Measurements from ENCODE around the gene DCTN1.
"Not testable (repeated sequence)": the region's sequence is repeated elsewhere in the genome, so short reads cannot be mapped to it uniquely, and the experiment has no call there.

DCTN1 gene

GRCh38 chr2:74368499-74368898 lies 11.6 kb downstream of the DCTN1 start:
- no peak for DNase-seq

DNA sequence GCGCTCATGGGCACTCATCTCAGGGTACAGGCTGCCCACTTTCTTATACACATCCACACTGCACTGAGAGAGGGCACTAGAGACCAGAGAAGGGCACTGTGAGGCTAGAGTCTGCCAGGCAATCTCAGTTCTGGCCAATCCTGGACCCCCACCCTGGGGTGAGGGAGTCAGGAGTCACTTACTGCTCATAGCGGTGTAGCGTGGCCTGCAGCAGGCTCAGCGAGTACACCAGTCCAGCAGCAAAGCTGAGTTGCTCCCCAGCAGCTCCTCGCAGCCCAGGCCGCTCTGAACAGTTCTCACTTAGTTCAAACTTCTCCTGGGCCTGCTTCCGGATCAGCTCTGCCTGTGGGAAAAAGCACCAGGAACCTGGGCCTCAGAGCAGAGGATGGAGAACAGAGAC lies 12.3 kb downstream of the DCTN1 start:
- DNase-seq, result no peak

GRCh38 chr2:74366036-74366435 lies 14.1 kb downstream of the DCTN1 start:
- DNase-seq, result no peak

- DNase-seq, result no peak
Observed at GRCh38 chr2:74364533-74365505, 15.3 kb downstream of the DCTN1 start.

DNA sequence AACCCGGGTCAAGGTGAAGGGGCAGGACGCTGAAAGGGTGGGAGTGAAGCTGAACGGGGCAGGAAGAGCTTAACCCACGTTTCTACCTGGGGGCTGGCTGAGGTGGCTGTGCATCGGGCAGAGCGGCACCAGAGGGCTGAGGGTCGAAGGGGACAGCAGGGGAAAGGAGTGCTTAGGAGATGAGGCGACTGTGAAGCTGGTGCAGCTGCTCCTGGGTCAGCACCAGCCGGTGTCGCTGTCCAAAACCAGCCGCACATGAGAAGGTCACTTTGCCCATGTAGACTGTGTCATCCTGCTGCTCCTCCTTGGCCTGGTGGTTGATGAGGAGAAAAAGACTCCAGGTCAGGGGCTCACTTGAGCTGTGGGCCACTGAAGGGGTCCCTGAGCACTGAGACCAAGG lies 18.8 kb downstream of the DCTN1 start:
- DNase-seq, result no peak

DNA sequence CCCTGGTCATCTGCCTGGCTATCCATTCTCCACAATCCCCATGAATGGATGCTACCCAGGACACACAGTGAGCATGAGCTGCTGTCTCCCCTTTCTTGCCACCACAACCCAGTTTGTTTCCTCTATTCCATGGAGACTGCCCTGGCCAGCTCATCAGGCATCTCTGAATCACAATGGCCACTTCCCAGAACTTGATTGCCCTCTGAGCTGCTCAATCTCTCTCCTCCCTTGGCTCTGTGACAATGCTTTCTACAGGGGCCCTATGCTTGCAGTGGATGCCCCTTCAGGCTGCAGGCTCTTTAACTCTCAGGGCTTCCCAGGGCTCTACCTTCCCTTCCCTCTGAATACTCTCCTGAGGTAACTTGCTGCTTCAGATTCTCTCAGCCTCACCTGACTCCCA lies 22.5 kb downstream of the DCTN1 start:
- no peak for DNase-seq

DNA sequence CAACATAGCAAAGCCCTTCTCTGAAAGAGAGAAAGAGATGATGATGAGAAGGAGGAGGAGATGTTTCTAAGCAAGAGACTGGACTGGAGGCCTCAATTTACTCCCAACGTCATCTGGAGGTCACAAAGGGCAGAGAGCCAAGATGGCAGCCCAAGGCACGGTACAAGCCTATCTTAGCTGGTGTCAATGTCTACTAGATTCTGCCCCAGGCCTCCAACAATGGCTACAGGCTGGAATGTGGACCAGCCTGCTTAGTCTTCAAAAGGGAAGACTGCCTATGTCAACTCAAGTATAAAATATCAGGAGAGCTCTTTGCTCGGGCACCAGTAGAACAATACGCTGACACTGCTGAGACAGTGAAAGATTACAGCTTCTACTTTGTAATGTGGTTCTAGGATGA lies 30.2 kb downstream of the DCTN1 start:
- no peak for DNase-seq

DNA sequence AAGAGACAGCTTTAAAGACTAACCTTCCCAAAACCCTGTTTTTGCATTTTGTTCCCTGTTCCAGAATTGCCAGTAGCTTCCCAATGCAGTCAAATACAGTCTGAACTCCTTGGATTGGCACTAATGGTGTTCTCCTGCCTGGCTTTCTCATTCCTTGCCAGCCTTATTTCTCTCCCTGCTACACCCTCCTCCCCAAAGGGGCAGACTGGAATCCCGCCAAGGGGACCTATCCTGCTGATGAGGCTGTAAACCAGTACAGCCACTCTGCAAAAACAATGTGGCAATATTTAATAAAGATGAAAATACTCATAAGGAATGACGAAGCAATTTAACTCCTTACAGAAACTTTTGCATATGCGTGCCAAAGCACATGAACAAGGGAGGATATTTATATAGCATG lies 32.4 kb downstream of the DCTN1 start:
- DNase-seq, result no peak

DNA sequence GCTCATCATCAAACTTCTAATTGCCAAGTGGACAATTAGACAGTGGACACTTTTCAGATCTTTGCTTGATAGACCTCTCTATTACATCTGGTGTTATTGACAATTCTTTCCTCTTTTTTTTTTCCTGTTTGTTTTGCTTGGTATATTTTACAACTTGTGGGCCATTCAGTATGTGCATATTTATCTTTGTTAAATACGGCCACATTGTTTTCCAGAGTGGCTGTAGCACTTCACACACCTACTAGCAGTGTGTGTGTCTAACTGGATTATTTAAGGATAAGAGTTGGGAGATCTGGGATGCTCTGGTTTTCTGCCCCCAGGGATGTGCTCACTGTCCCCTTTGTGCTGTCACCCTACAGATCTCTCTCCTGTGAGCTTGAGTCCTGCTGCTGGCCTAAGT lies 32.8 kb downstream of the DCTN1 start:
- no peak for DNase-seq

DNA sequence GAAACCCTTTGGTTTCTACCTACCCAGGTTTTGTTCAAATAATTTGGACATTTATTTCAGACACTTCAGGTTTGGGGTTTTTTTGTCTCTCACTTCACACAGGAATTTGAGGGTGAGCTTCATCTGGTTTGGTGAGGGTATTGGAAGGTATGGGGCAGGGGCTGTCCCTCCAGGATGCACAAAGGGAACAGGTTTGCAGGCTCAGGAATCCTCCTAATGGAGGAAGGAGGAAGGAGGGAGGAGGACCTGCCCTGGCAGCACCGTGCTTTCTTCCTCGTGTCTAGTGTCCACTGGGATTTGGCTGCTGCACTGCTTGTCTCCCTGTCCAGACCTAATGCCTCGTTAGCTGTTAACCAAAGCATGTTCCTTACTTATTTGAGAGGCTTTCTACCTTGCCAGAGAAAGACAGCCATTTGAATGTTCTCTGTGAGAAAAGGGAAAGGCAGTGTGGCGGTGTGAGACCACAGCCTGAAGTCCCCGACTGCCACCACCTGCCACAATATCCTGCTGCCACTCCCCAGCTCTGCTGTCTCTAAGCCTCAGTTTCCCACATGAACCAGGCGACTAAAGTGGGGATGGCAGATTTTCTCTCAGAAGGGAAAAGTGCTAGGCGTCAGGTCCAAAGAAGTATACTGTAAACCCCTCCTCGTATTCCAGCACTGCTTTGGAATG lies 34.7 kb downstream of the DCTN1 start:
- no peak for DNase-seq

DNA sequence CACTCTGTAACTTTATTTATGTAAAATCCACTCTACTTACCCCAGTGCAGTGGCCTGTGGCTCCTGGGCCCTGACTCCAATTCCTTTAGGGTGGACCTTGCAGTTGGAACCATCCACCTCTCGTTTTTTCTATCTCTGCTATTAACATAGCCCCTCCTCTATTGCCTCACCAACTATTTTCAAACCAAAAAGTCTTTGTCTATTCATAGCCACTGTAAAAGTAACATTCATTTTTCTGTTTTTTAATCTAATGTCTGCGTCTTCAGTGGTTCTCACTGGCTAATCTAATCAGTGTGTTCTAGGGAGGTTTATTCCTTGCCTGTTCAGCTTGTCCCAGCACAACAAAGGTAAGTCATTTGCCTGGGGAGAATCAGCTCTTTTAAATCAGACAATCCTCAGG lies 36.8 kb downstream of the DCTN1 start, which contains the start of gene SLC4A5:
Gene SLC4A5 (minus strand): TSS at position 101 of the 400 bp plus-strand sequence. CDS start 28,393 bp downstream, outside the sequence.
- no peak for DNase-seq

DNA sequence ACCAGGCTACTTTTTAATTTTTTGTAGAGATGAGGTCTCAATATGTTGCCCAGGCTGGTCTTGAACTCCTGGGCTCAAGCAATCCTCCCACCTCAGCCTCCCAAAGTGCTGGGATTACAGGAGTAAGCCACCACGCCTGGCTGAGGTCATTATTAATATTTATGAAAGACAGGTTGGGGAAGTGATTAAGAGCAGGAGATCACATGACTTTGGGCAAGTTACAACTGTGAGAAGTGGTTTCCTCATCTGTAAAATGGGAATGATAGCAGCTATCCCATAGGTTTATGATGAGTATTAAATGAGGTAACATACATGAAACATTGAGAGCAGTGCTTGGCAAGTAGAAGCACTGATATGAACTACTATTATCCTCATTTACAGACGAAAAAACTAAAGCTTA lies 43.9 kb downstream of the DCTN1 start:
- not testable (repeated sequence) for DNase-seq

DNA sequence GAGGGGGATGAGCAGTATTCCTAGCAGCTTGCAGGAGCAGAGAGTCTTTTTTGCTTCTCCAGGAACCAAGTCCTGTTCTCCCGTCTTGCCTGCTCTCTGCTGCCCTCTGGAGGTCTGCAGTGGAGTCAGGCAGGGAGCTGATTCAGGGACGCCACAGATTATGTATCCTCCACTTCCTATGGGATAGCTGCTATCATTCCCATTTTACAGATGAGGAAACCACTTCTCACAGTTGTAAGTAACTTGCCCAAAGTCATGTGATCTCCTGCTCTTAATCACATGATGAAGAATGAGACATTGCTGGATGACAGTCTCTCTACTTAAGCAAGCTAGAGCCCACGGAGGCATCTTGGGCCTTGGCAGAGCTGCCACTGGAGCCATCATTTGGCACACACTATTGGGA lies 45.2 kb downstream of the DCTN1 start:
- DNase-seq, result peak; percentile 74

GRCh38 chr2:74333896-74334586 lies 46.1 kb downstream of the DCTN1 start:
- no peak for DNase-seq

- DNase-seq, result peak; percentile 29
Observed at GRCh38 chr2:74333175-74333574, 46.9 kb downstream of the DCTN1 start.

DNA sequence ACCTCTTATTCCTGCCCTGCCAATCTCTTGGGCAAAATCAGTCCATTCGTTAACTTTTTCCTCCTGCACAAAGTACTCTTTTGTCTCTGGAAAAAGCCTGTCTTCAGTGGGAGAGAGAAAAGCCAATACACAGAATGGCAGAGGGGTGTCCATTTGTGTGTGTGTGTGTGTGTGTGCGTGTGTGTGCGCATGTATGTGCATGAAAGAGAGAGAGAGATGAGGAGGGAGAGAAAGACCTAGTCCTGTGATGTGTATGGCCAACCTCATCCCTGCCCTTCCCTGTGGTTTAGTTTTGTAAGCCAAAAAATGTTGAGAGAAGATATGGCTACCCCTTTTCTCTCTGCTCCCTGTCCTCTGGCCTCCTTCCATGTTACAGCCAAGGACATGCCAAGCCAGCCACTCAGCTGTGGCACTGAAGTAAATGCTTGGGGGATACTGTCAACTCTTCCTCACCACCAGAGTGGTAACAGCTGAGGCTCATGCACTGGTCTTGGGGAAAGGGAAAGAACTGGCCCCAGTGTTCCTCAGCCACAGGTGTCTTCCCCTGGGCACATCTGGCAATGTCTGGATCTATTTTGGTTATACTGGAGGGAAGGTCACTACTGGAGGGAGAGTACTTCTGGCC lies 47.4 kb downstream of the DCTN1 start:
- no peak for DNase-seq

DNA sequence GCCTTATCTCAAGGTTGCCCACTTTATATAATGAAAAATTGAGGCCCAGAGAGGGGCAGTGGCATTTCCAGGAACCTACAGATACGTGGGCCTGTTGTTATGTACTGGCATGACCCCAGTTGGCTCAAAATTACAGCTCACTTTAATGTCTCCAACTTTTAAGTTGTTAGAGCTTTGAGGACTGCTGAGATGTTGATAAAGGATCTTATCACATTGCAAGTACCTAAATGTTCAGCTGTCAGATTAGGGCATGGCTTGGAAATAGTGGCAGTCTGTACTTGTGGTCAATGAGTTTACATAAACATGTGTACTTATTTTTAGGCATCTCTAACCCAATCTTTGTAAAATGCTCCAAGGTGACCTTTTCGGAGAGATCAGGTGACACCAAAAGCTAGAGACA lies 51.5 kb downstream of the DCTN1 start:
- DNase-seq, result no peak

- no peak for DNase-seq
Observed at GRCh38 chr2:74328074-74328473, 52.0 kb downstream of the DCTN1 start.

DNA sequence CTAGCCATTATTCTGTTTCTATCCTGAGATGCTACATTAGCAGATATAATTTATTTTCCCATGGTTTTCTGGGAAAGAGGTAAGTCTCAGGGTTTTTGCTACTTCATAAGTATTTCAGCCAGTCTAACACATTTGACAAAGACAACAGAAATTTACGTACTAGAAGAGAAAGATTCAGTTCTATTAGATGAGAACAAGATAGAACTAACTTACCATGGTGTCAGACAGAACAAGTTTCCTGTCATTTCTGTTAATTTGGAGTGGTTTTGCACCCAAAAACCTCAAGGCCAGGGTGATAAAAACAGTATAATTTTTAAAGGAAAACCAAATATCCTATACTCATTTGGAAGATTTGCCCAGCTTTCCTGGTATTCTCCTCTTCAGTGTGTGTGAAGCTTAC lies 52.5 kb downstream of the DCTN1 start:
- no peak for DNase-seq

DNA sequence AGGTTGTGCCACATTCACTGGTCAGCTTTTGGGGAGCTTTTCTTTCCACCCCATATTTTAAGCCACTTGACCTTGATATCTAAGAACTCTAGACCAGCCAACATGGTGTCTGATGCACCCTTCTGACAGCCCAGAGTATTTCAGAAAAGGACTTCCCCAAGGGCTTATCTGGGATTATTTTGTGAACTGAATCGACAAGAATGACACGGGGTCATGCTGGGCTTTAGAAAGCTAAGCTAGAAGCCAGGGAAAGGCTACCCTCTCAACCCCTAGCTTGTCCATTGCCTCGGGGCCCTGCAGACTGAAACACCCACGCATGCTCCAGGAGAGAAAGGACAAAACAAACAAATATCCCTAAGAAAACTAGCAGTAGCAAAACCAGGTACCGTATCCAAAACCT lies 52.9 kb downstream of the DCTN1 start:
- no peak for DNase-seq

DNA sequence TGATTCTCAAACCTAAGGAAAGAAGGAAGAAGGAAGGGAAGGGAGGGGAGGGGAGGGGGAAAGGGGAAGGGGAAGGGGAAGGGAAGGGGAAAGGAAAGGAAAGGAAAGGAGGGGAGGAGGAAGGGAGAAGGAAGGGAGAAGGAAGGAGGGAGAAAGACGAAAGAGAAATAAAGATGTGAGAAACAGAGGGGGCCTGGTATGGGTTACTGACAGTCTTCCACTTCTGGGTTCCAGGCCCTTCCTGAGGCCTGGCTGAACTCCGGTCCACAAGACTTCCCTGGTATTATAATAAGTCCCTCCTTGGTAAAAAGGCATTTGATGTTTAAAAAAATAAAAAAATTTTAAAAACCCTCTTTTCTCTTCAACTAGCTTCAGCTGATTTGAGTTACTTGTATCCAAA lies 54.3 kb downstream of the DCTN1 start:
- DNase-seq, result no peak

DNA sequence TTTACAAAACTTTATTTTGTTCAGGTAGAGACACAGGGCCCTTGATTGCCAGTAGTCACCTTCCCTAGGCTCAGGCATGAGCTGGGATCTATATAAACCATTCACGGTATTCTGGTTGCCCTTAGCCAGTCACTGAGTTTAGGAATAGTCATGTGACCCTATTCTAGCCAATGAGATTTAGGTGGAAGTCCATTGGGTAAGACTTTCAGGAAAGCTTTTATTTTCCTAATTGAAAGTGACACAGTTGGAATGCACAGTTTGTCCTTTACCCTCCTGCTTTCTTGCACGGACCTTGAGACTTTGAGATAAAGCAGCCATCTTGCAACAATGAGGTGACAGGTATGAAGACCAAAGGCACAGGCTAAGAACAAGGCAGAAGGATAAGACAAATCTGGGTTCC lies 58.4 kb downstream of the DCTN1 start:
- no peak for DNase-seq

DNA sequence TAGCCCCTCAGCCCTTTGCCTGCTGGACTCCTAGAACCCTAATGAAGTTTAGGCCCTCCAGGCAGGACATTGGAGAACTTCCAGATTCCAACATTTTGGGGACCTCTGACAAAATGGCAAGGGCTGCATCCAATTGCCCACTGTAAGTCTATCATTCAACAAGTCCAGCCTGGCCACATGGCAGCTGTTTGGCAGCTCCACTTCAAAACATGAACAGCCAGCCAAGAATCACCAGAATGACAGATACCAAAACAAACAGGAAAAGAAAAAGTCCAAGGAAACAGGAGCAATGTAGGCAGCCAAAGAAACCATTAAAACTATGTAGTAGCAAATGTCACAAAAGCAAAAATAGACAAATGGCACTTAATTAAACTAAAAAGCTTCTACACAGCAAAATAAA lies 62.4 kb downstream of the DCTN1 start:
- no peak for DNase-seq
